Adrenal gland (tissue), 5 donors: ENCODE data around the gene IMMT.

Experiments
- CTCF ChIP-seq, 6 experiments: fragments of 450-650 bp in 4 of 6; fragments of 200-600 bp in 2 of 6; sonication (generic) in 1 of 6; IDR thresholded peaks; 1 replicate in 5 of 6; 2 replicates in 1 of 6; pipeline versions ENCODE4 v1.5.1 to v1.8.0; 2016 to 2021; ENCODE audit warnings: antibody characterized with exemption in 6 of 6, mild to moderate bottlenecking in 2 of 6, moderate library complexity in 1 of 6
- POLR2A ChIP-seq, 2 donors: fragments of 450-650 bp; IDR thresholded peaks; one replicate each; pipeline ENCODE4 v1.6.1; 2017; ENCODE audit warnings: antibody characterized with exemption in 2 of 2, mild to moderate bottlenecking in 2 of 2, moderate library complexity in 1 of 2
- donor health status: DM: no; HTN: no; CAD: no.

- TF ChIP-seq CTCF (IDR thresholded peaks at IDR 0.05), result no peak
- TF ChIP-seq POLR2A (IDR thresholded peaks at IDR 0.05), result no peak
Observed at GRCh38 chr2:86234563-86235131, 39.4 kb upstream of the IMMT start.
